CD14-positive monocyte (primary cell): ENCODE results near the gene DNAJB8. TPM values are rescaled to one million over a fixed set of nuclear protein-coding genes. Genes with fewer than 3 reads are reported as not detected.

Experiments used
- DNase-seq, 3 donors: peaks; one replicate each; pipeline ENCODE4 v3.0.0-alpha.2; 2011 to 2022
- H2AFZ ChIP-seq: 2 replicates; pipeline ENCODE4 v1.6.0; 2012; ENCODE audit warnings: mild to moderate bottlenecking, low read depth, low read length, inconsistent platforms; ENCODE audit not compliant: insufficient read depth, poor library complexity, severe bottlenecking
- H3K27ac ChIP-seq, 2 donors: 1 replicate in 1 of 2; 2 replicates in 1 of 2; pipeline ENCODE4 v1.5.1; 2012 to 2013; ENCODE audit warnings: low read length in 2 of 2, control low read depth in 1 of 2, inconsistent platforms in 1 of 2, low read depth in 1 of 2, mild to moderate bottlenecking in 1 of 2
- H3K27me3 ChIP-seq, 2 donors: one replicate each; pipeline versions ENCODE4 v1.6.0 to v1.6.1; 2011 to 2013; ENCODE audit warnings: low read length in 2 of 2; ENCODE audit not compliant: control insufficient read depth in 2 of 2, insufficient read depth in 2 of 2
- H3K36me3 ChIP-seq, 2 donors: replicated peaks in 1 of 2; 1 replicate in 1 of 2; 2 replicates in 1 of 2; pipeline versions ENCODE4 v1.5.1 to v1.6.1; 2012 to 2013; ENCODE audit warnings: low read length in 2 of 2, control low read depth in 1 of 2, inconsistent platforms in 1 of 2, mild to moderate bottlenecking in 1 of 2; ENCODE audit not compliant: insufficient read depth in 2 of 2, control insufficient read depth in 1 of 2
- H3K4me1 ChIP-seq, 2 donors: 1 replicate in 1 of 2; 2 replicates in 1 of 2; pipeline versions ENCODE4 v1.5.1 to v1.6.1; 2012 to 2013; ENCODE audit warnings: low read length in 2 of 2, control low read depth in 1 of 2, inconsistent platforms in 1 of 2, mild to moderate bottlenecking in 1 of 2, moderate library complexity in 1 of 2; ENCODE audit not compliant: insufficient read depth in 2 of 2, control insufficient read depth in 1 of 2
- H3K4me2 ChIP-seq: replicated peaks from 2 replicates; pipeline ENCODE3; 2012; ENCODE audit warnings: low read length, moderate library complexity, mild to moderate bottlenecking; ENCODE audit not compliant: poor library complexity, severe bottlenecking; ENCODE audit errors: extremely low read depth
- H3K4me3 ChIP-seq, 3 experiments: fragments of 200-600 bp in 1 of 3; sonication (generic) in 1 of 3; replicated peaks in 1 of 3; 1 replicate in 2 of 3; 2 replicates in 1 of 3; pipeline ENCODE4 v1.5.1; 2011 to 2013; ENCODE audit warnings: low read length in 3 of 3, mild to moderate bottlenecking in 3 of 3, control low read depth in 2 of 3, low read depth in 2 of 3, inconsistent platforms in 1 of 3, moderate library complexity in 1 of 3
- H3K79me2 ChIP-seq: 2 replicates; pipeline ENCODE4 v1.6.0; 2012; ENCODE audit warnings: mild to moderate bottlenecking, control low read depth, inconsistent platforms, low read length, moderate library complexity; ENCODE audit not compliant: insufficient read depth
- H3K9ac ChIP-seq: 2 replicates; pipeline ENCODE4 v1.6.0; 2017; ENCODE audit warnings: low read length, mild to moderate bottlenecking; ENCODE audit not compliant: insufficient read depth, poor library complexity, severe bottlenecking
- H3K9me3 ChIP-seq, 2 donors: replicated peaks in 1 of 2; 1 replicate in 1 of 2; 2 replicates in 1 of 2; pipeline versions ENCODE4 v1.5.1 to v1.6.1; 2012 to 2013; ENCODE audit warnings: low read length in 2 of 2, control low read depth in 1 of 2; ENCODE audit not compliant: control insufficient read depth in 1 of 2, insufficient read depth in 1 of 2
- H4K20me1 ChIP-seq: 2 replicates; pipeline ENCODE4 v1.6.0; 2012; ENCODE audit warnings: mild to moderate bottlenecking, low read length, control low read depth, moderate library complexity; ENCODE audit not compliant: insufficient read depth
- H3K27ac Mint-ChIP-seq, 7 donors: one replicate each; pipeline ENCODE4 v1.8.0; 2020; ENCODE audit warnings: mild to moderate bottlenecking in 7 of 7, mixed read lengths in 7 of 7, moderate library complexity in 6 of 7, inconsistent platforms in 2 of 7
- H3K27me3 Mint-ChIP-seq, 3 donors: one replicate each; pipeline ENCODE4 v1.8.0; 2021 to 2022; ENCODE audit warnings: low read depth in 3 of 3, mild to moderate bottlenecking in 3 of 3, mixed read lengths in 3 of 3, moderate library complexity in 3 of 3, inconsistent platforms in 1 of 3
- H3K36me3 Mint-ChIP-seq, 2 donors: one replicate each; pipeline ENCODE4 v1.8.0; 2020; ENCODE audit warnings: mixed read lengths in 2 of 2, inconsistent platforms in 1 of 2, mild to moderate bottlenecking in 1 of 2
- H3K4me1 Mint-ChIP-seq: one replicate; pipeline ENCODE4 v1.8.0; 2020; ENCODE audit warnings: mild to moderate bottlenecking, mixed read lengths
- H3K4me3 Mint-ChIP-seq, 2 donors: one replicate each; pipeline ENCODE4 v1.8.0; 2020; ENCODE audit warnings: mild to moderate bottlenecking in 2 of 2, mixed read lengths in 2 of 2, moderate library complexity in 1 of 2
- H3K9me3 Mint-ChIP-seq, 7 donors: one replicate each; pipeline ENCODE4 v1.8.0; 2020 to 2022; ENCODE audit warnings: mixed read lengths in 7 of 7, mild to moderate bottlenecking in 6 of 7, moderate library complexity in 6 of 7, inconsistent platforms in 2 of 7
- WGBS: methylation state at CpG from one replicate; pipeline ENCODE4 v1.1.5; 2013; ENCODE audit warnings: missing lambda C conversion rate; ENCODE audit not compliant: insufficient coverage; 5-methylcytosine and 5-hydroxymethylcytosine counted together
- intact Hi-C, 2 donors: fragments of 100-400 bp; cut with micrococcal nuclease; formaldehyde crosslinking; loops; one replicate each; pipeline versions ENCODE4 v1.15.0 to v1.15.1; 2023
- polyA plus RNA-seq, 3 donors: library from polyadenylated mRNA; depleted of rRNA in 1 of 3; unstranded in 2 of 3; stranded (reverse) in 1 of 3; fragments of 300-500 nt in 2 of 3; fragments of >200 nt in 1 of 3; fragmentation: Illumina TruSeq in 2 of 3; gene quantifications; 1 replicate in 2 of 3; 2 replicates in 1 of 3; pipeline ENCODE4 v1.2.3, GENCODE V29; 2012 to 2021
- TF ChIP-seq, protein P1 (sequence below): fragments of 200-600 bp; IDR thresholded peaks from one replicate; pipeline ENCODE4 v1.8.0; 2022; ENCODE audit warnings: antibody characterized with exemption, mild to moderate bottlenecking

DNAJB8 gene
- polyA plus RNA-seq, 3 donors: not detected

DNA sequence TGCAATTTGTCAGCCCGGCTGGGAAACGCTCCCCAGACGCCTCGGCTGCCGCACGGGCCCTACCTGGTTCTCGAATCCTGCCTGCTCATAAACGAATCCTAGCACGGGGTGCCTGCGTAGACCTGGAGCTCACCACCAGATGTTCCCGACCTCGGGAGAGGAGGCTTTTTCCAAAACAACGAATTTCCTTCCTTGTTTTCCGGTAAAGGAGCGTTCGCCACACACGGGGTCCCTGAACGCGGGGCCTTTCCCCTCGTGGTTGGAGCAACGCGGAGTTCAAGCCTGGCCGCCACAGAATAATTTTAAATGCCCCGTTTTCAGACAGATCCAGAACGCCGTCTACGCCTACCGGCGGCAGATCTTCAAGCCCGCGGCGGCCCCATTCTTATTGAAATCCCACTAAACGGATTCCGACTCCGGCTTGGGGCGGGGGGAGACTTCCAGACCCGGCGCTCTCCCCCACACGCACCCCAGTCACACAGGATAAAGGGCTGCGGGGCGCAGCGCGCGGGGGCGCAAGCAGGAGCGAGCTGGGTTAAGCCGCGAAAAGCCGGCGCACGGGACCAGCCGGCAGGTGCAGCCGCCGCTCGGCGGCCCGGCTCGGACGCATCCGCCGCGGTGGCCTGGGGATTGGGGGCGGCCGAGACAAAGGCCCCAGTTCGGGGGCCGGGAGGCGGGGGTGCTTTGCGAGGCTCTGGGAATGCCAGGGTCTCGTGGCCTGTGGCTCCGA, 25.4 kb upstream of the DNAJB8 start:
- DNase-seq: no peak
- Histone ChIP-seq H3K4me2 (peak overlapping the region; percentile 39), H3K27ac (no peak overlapping the region), H3K4me1 (peaks cover 45 to 55% of the 10 kb centered on the region in 2 donors), H3K27me3 (peaks cover 61 to 96% of the 10 kb centered on the region in 2 donors), H3K9me3 (peaks cover 0 to 34% of the 10 kb centered on the region in 2 donors), H4K20me1 (no peaks in the 10 kb centered on the region), H2AFZ (no peak overlapping the region), H3K36me3 (no peaks in the 10 kb centered on the region), H3K9ac (no peak overlapping the region), H3K79me2 (no peaks in the 10 kb centered on the region), H3K4me3 (peak overlapping the region in 1 of 3 experiments; percentile 17)
- Mint-ChIP-seq H3K9me3 (peaks cover 0 to 46% (median 9%) of the 10 kb centered on the region in 7 donors), H3K36me3 (peaks cover 3 to 11% of the 10 kb centered on the region in 2 donors), H3K27ac (peak overlapping the region in 1 of 7 donors; percentile 40), H3K27me3 (peaks cover 78 to 98% (median 94%) of the 10 kb centered on the region in 3 donors), H3K4me1 (peaks cover 42% of the 10 kb centered on the region), H3K4me3 (peak overlapping the region; percentile 2 to 77)
- WGBS: 1% methylated on average over 64 of the region's 70 CpGs
- TF ChIP-seq, protein P1, sequence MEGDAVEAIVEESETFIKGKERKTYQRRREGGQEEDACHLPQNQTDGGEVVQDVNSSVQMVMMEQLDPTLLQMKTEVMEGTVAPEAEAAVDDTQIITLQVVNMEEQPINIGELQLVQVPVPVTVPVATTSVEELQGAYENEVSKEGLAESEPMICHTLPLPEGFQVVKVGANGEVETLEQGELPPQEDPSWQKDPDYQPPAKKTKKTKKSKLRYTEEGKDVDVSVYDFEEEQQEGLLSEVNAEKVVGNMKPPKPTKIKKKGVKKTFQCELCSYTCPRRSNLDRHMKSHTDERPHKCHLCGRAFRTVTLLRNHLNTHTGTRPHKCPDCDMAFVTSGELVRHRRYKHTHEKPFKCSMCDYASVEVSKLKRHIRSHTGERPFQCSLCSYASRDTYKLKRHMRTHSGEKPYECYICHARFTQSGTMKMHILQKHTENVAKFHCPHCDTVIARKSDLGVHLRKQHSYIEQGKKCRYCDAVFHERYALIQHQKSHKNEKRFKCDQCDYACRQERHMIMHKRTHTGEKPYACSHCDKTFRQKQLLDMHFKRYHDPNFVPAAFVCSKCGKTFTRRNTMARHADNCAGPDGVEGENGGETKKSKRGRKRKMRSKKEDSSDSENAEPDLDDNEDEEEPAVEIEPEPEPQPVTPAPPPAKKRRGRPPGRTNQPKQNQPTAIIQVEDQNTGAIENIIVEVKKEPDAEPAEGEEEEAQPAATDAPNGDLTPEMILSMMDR: no peak
- intact Hi-C loops: loop anchor here (2.0 to 10.0 kb wide), 4 partner anchors 60 to 397 kb away; no protein-coding TSS in a partner anchor

DNA sequence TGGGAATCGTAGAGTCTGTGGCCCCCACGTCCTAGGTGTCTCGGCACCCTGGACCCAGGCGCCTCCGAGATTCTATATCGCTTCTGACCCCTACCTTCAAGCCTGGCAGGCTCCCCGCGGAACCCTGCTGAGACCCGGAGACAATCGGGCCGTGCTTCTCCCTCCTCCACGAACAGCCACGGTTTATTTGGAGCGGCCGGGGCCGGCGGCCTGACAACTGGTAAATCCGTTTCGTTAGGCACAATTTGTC, 24.9 kb upstream of the DNAJB8 start:
- TF ChIP-seq, protein P1: no peak
- Histone ChIP-seq H3K4me3 (no peak overlapping the region), H2AFZ (no peak overlapping the region), H3K9me3 (peaks cover 0 to 35% of the 10 kb centered on the region in 2 donors), H3K4me2 (no peak overlapping the region), H4K20me1 (no peaks in the 10 kb centered on the region), H3K27me3 (peaks cover 62 to 96% of the 10 kb centered on the region in 2 donors), H3K36me3 (no peaks in the 10 kb centered on the region), H3K79me2 (no peaks in the 10 kb centered on the region), H3K9ac (no peak overlapping the region), H3K4me1 (peaks cover 48 to 59% of the 10 kb centered on the region in 2 donors), H3K27ac (no peak overlapping the region)
- Mint-ChIP-seq H3K27me3 (peaks cover 78 to 98% (median 94%) of the 10 kb centered on the region in 3 donors), H3K4me1 (peaks cover 45% of the 10 kb centered on the region), H3K4me3 (peak overlapping the region in 1 of 2 donors; percentile 77), H3K27ac (no peak overlapping the region), H3K9me3 (peaks cover 0 to 46% (median 10%) of the 10 kb centered on the region in 7 donors), H3K36me3 (peaks cover 4 to 11% of the 10 kb centered on the region in 2 donors)
- under 1% methylated on average over 17 of the region's 19 CpGs for WGBS
- no peak for DNase-seq
- intact Hi-C loops: loop anchor here (2.0 to 10.0 kb wide), 4 partner anchors 59 to 397 kb away; no protein-coding TSS in a partner anchor
